B cell (primary cell): ENCODE results near the gene KLHL30. TPM values are rescaled to one million over a fixed set of nuclear protein-coding genes. Genes with fewer than 3 reads are reported as not detected.

ENCODE experiments used
- ATAC-seq: fragments of 200-7000 bp; cut with Tn5 transposase; one replicate; pipeline ENCODE4 v1.10.0; 2021; ENCODE audit warnings: low read depth, mild to moderate bottlenecking, moderate number of reproducible peaks, moderate library complexity
- CTCF ChIA-PET: fragments of 350-600 bp; sonication (Branson Sonifier 250); formaldehyde crosslinking; loops from one replicate; lab custom pipeline; 2021; ENCODE audit warnings: antibody characterized with exemption, inconsistent platforms; lab: Charles Lee
- POLR2A ChIA-PET: fragments of 350-600 bp; sonication (Branson Sonifier 250); formaldehyde crosslinking; loops from one replicate; lab custom pipeline; 2021; ENCODE audit warnings: antibody characterized with exemption; lab: Charles Lee
- DNase-seq: peaks from one replicate; pipeline ENCODE4 v3.0.0; 2013
- H2AFZ ChIP-seq: 2 replicates; pipeline ENCODE4 v1.6.1; 2012; ENCODE audit warnings: mild to moderate bottlenecking, low read depth, low read length; ENCODE audit not compliant: insufficient read depth, poor library complexity, severe bottlenecking
- H3K27ac ChIP-seq, 2 donors: 1 replicate in 1 of 2; 2 replicates in 1 of 2; pipeline ENCODE4 v1.5.1; 2012 to 2013; ENCODE audit warnings: low read length in 2 of 2, mild to moderate bottlenecking in 2 of 2, moderate library complexity in 1 of 2
- H3K27me3 ChIP-seq, 4 experiments: fragments of 200-600 bp in 1 of 4; sonication (generic) in 1 of 4; replicated peaks in 1 of 4; 1 replicate in 2 of 4; 2 replicates in 2 of 4; pipeline versions ENCODE4 v1.6.1 to v1.7.0; 2013 to 2016; ENCODE audit warnings: low read length in 3 of 4, mild to moderate bottlenecking in 2 of 4, mixed read lengths in 1 of 4, moderate library complexity in 1 of 4; ENCODE audit not compliant: insufficient read depth in 4 of 4, control insufficient read depth in 3 of 4; ENCODE audit errors: control extremely low read depth in 1 of 4
- H3K36me3 ChIP-seq, 2 experiments: replicated peaks in 1 of 2; 1 replicate in 1 of 2; 2 replicates in 1 of 2; pipeline versions ENCODE4 v1.6.1 to v1.7.1; 2013; ENCODE audit warnings: low read length in 1 of 2; ENCODE audit not compliant: insufficient read depth in 2 of 2, control insufficient read depth in 1 of 2; ENCODE audit errors: control extremely low read depth in 1 of 2, extremely low read depth in 1 of 2
- H3K4me1 ChIP-seq, 2 donors: fragments of 200-600 bp in 1 of 2; sonication (generic) in 1 of 2; 1 replicate in 1 of 2; 2 replicates in 1 of 2; pipeline versions ENCODE4 v1.5.1 to v1.6.1; 2013 to 2017; ENCODE audit warnings: low read length in 2 of 2; ENCODE audit not compliant: control insufficient read depth in 2 of 2, insufficient read depth in 2 of 2
- H3K4me2 ChIP-seq: replicated peaks from 2 replicates; pipeline ENCODE3; 2012; ENCODE audit warnings: mild to moderate bottlenecking, low read depth, low read length; ENCODE audit not compliant: poor library complexity, severe bottlenecking
- H3K4me3 ChIP-seq, 5 experiments: fragments of 200-600 bp in 1 of 5; sonication (generic) in 1 of 5; 1 replicate in 3 of 5; 2 replicates in 2 of 5; pipeline versions ENCODE4 v1.5.1 to v1.7.0; 2011 to 2016; ENCODE audit warnings: low read length in 4 of 5, mild to moderate bottlenecking in 4 of 5, low read depth in 2 of 5, control low read depth in 1 of 5, moderate library complexity in 1 of 5; ENCODE audit not compliant: insufficient read depth in 1 of 5; ENCODE audit errors: control extremely low read depth in 1 of 5, extremely low read depth in 1 of 5
- H3K79me2 ChIP-seq: fragments of 200-600 bp; sonication (generic); one replicate; pipeline ENCODE4 v1.6.0; 2016; ENCODE audit warnings: low read length; ENCODE audit not compliant: control insufficient read depth, insufficient read depth
- H3K9ac ChIP-seq: fragments of 200-600 bp; sonication (generic); 2 replicates; pipeline ENCODE4 v1.6.1; 2017; ENCODE audit warnings: mild to moderate bottlenecking, low read length, moderate library complexity
- H3K9me3 ChIP-seq, 3 donors: one replicate each; pipeline versions ENCODE4 v1.6.1 to v1.7.1; 2013; ENCODE audit warnings: low read length in 2 of 3; ENCODE audit not compliant: control insufficient read depth in 2 of 3, insufficient read depth in 1 of 3; ENCODE audit errors: control extremely low read depth in 1 of 3
- H4K20me1 ChIP-seq: 2 replicates; pipeline ENCODE4 v1.6.0; 2012; ENCODE audit warnings: mild to moderate bottlenecking, low read length; ENCODE audit not compliant: insufficient read depth, control insufficient read depth, poor library complexity, severe bottlenecking
- H3K27ac Mint-ChIP-seq: one replicate; pipeline ENCODE4 v1.8.0; 2021; ENCODE audit warnings: mixed read lengths
- H3K27me3 Mint-ChIP-seq: one replicate; pipeline ENCODE4 v1.8.0; 2021; ENCODE audit warnings: mixed read lengths
- H3K4me1 Mint-ChIP-seq: one replicate; pipeline ENCODE4 v1.8.0; 2021; ENCODE audit warnings: mixed read lengths
- H3K4me3 Mint-ChIP-seq: one replicate; pipeline ENCODE4 v1.8.0; 2021; ENCODE audit warnings: mixed read lengths
- H3K9me3 Mint-ChIP-seq: one replicate; pipeline ENCODE4 v1.8.0; 2022; ENCODE audit warnings: mixed read lengths; ENCODE audit not compliant: insufficient read depth
- CTCF ChIP-seq: fragments of 200-600 bp; IDR thresholded peaks from one replicate; pipeline ENCODE4 v1.8.0; 2022; ENCODE audit warnings: antibody characterized with exemption, mild to moderate bottlenecking
- EZH2 ChIP-seq: IDR thresholded peaks from 2 replicates; pipeline ENCODE4 v1.6.1; 2012; ENCODE audit warnings: borderline replicate concordance, low read depth, mild to moderate bottlenecking, moderate library complexity, low read length; ENCODE audit not compliant: insufficient read depth, poor library complexity, severe bottlenecking
- WGBS: methylation state at CpG from one replicate; pipeline ENCODE4 v1.1.5; 2013; ENCODE audit warnings: missing lambda C conversion rate; ENCODE audit not compliant: insufficient coverage; 5-methylcytosine and 5-hydroxymethylcytosine counted together
- intact Hi-C: fragments of 100-400 bp; cut with micrococcal nuclease; formaldehyde crosslinking; loops from one replicate; pipeline ENCODE4 v1.10.0; 2022
- polyA plus RNA-seq: library from polyadenylated mRNA; depleted of rRNA; stranded (reverse); fragments of >200 nt; gene quantifications from 2 replicates; pipeline ENCODE4 v1.2.3, GENCODE V29; 2012
- total RNA-seq, 2 donors: library from RNA; stranded (reverse); fragments of 120-200 nt in 1 of 2; gene quantifications; 1 replicate in 1 of 2; 2 replicates in 1 of 2; pipeline versions ENCODE4 v1.2.3 to v1.2.4, GENCODE V29; 2013 to 2022

KLHL30 gene
- total and polyA plus RNA-seq, 2 donors (not counting 1 experiment from before 2014, with no cell fraction given) = not detected

GRCh38 chr2:238173692-238174091 lies 35.2 kb downstream of the KLHL30 start:
- Histone ChIP-seq H3K4me2 (no peak overlapping the region), H3K9me3 (no peaks in the 10 kb centered on the region), H3K4me1 (no peaks in the 10 kb centered on the region), H3K79me2 (no peaks in the 10 kb centered on the region), H3K27me3 (no peaks in the 10 kb centered on the region), H3K27ac (no peak overlapping the region), H3K4me3 (no peak overlapping the region), H2AFZ (no peak overlapping the region), H3K36me3 (peaks cover 7 to 83% of the 10 kb centered on the region in 2 experiments), H4K20me1 (peaks cover 29% of the 10 kb centered on the region), H3K9ac (no peak overlapping the region)
- ATAC-seq (no peak), DNase-seq (no peak)
- no peak overlapping the region for H3K4me3 Mint-ChIP-seq
- POLR2A ChIA-PET = no interaction called here
- CTCF ChIA-PET = no interaction called here
- H3K27ac Mint-ChIP-seq = no peak overlapping the region
- no peaks in the 10 kb centered on the region for H3K27me3 Mint-ChIP-seq
- no peaks in the 10 kb centered on the region for H3K9me3 Mint-ChIP-seq
- TF ChIP-seq EZH2 = no peak
- TF ChIP-seq CTCF = no peak
- no peaks in the 10 kb centered on the region for H3K4me1 Mint-ChIP-seq
- intact Hi-C loops = no loop called here
- 100% methylated on average over 2 of the region's 2 CpGs for WGBS

GRCh38 chr2:238174291-238174690 lies 35.8 kb downstream of the KLHL30 start:
- no peak overlapping the region for H3K27ac Mint-ChIP-seq
- 100% methylated on average over 7 of the region's 8 CpGs for WGBS
- no peaks in the 10 kb centered on the region for H3K9me3 ChIP-seq
- H3K27ac ChIP-seq = no peak overlapping the region
- H3K4me1 Mint-ChIP-seq = no peaks in the 10 kb centered on the region
- H3K36me3 ChIP-seq = peaks cover 5 to 85% of the 10 kb centered on the region in 2 experiments
- H3K4me2 ChIP-seq = no peak overlapping the region
- TF ChIP-seq EZH2 (no peak), CTCF (no peak)
- no peaks in the 10 kb centered on the region for H3K27me3 ChIP-seq
- H4K20me1 ChIP-seq = peaks cover 29% of the 10 kb centered on the region
- CTCF ChIA-PET = no interaction called here
- no peak overlapping the region for H3K4me3 ChIP-seq
- H3K27me3 Mint-ChIP-seq = no peaks in the 10 kb centered on the region
- H3K9me3 Mint-ChIP-seq = no peaks in the 10 kb centered on the region
- DNase-seq = no peak
- no peak for ATAC-seq
- H3K4me1 ChIP-seq = no peaks in the 10 kb centered on the region
- no peaks in the 10 kb centered on the region for H3K79me2 ChIP-seq
- POLR2A ChIA-PET = no interaction called here
- no peak overlapping the region for H3K4me3 Mint-ChIP-seq
- no peak overlapping the region for H2AFZ ChIP-seq
- intact Hi-C loops = no loop called here
- no peak overlapping the region for H3K9ac ChIP-seq
